GM19468 (cell line): Measurements from ENCODE around the gene MAPK6.
"Not testable (repeated sequence)": the region's sequence is repeated elsewhere in the genome, so short reads cannot be mapped to it uniquely, and the experiment has no call there.

Experiments
- ATAC-seq: cut with Tn5 transposase; IDR thresholded peaks from one replicate; pipeline ENCODE4 v1.9.1; 2021; ENCODE audit warnings: mild to moderate bottlenecking, moderate library complexity, moderate number of reproducible peaks; ENCODE audit not compliant: unreplicated experiment; ENCODE audit errors: extremely low read depth

Gene MAPK6

DNA sequence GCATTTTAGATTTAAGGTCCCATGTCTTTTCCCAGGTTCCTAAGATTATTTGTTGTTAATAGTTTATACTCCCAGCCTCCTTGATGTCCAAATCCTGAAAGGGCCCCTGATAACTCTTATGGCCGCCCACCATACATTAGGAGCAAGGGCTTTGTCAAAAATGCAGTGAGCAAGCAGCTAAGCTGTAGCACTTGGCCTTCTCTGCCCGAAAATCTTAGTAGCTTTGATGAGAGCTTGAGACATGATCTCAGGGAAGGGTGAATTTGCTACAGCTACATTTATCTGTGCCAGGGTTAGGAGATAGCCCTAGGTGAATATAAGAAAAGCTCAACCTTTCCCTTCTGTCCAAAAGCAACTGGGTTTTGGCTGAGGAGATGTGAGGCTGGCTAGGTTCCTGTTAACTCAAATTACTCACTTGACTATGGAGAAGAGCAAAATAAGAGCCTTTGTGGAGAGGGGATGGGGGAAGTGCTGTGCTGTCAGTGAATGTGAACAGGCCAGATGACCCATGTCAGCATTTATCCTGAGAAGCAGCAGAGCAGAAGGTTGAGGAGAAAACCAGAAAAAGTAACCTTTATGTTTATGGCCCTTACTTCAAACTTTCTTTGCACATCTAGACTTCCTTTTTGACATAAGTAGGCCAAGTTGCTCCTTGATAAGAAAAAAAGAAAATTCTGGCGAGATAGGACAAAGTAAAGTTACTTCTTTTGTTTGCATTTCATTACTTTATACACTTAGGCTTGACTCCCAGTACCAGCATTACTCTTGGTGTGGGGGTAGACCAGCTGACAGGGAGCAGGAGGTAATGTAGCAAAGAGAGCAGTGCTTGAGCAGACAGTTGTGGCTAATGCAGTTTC lies 21.1 kb downstream of the MAPK6 start:
- ATAC-seq, result no peak

DNA sequence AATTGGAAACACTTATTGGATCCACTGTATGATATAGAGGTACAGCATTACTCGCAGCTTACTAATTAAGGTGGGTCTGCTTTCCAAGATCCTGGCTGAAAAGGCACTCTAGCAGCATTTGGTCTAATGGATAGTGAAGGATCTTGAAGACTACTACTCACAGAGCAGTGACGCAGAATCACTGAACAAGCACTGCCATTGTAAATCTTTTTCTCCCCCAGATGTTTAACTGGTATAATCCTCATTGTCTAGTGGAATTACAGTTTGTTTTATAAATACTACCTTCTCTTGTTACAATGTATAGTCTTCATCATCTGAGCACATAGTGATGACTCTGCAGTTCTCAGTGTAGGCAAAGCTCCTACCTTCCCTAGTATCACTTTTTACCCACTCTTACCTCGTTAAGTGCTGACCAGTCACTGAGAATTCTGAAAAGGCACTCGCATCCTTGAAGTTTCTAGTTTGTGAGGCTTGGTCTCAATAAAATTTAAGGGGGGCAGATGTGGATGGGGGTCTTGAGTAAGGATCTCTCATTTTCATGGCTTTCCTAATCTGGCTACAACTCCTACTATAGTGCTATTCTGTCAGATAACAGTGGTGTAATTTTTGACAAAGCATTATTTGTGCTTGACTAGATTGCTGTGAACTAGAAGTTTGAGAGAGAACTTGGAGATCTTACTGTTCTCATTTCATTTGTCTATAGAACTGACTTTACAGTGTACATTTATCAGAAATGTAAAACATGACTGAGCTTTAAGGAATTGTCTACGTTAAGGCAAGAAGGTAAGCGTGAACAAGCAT lies 23.2 kb downstream of the MAPK6 start:
- ATAC-seq, result no peak

DNA sequence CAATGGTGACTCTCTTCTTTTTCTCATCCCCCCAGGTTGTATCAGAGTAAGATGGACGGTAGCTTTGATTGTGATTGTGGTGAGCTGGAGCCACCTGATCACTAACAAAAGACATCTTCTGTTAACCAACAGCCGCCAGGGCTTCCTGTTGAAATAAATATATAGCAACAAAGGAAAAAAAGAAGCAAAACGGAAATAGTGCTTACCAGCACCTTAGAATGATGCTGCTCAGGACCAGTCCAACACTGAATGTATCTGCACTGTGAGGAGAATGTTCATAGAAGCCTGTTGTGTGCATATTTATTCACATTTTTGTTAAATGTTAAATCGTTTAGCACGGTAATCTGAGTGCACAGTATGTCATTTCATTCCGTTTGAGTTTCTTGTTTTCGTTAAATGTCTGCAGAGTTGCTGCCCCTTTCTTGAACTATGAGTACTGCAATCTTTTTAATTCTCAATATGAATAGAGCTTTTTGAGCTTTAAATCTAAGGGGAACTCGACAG lies 26.8 kb downstream of the MAPK6 start:
- not testable (repeated sequence) for ATAC-seq

DNA sequence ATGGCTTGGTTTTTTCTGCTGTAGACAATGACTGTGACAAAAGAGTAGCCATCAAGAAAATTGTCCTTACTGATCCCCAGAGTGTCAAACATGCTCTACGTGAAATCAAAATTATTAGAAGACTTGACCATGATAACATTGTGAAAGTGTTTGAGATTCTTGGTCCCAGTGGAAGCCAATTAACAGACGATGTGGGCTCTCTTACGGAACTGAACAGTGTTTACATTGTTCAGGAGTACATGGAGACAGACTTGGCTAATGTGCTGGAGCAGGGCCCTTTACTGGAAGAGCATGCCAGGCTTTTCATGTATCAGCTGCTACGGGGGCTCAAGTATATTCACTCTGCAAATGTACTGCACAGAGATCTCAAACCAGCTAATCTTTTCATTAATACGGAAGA lies 27.5 kb downstream of the MAPK6 start:
- ATAC-seq, result not testable (repeated sequence)

DNA sequence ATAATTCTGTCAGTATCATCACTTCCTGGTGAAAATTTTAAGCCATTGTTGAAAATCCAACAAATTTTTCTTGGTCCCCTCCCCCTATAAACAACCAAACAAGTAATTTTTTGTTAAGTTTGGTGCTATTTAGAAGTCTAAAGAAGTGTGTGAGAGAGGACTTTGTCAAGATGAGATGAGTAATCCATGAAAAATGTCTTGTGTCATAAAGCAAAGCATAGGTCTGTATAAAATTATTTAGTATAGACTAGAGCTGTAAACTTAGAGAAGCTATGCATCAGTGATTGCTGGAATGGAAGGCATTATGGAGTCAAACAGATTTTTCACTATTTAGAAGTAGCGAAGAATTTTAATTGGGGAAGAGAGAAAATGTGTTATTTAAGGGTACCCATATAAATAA lies 31.4 kb downstream of the MAPK6 start:
- no peak for ATAC-seq

DNA sequence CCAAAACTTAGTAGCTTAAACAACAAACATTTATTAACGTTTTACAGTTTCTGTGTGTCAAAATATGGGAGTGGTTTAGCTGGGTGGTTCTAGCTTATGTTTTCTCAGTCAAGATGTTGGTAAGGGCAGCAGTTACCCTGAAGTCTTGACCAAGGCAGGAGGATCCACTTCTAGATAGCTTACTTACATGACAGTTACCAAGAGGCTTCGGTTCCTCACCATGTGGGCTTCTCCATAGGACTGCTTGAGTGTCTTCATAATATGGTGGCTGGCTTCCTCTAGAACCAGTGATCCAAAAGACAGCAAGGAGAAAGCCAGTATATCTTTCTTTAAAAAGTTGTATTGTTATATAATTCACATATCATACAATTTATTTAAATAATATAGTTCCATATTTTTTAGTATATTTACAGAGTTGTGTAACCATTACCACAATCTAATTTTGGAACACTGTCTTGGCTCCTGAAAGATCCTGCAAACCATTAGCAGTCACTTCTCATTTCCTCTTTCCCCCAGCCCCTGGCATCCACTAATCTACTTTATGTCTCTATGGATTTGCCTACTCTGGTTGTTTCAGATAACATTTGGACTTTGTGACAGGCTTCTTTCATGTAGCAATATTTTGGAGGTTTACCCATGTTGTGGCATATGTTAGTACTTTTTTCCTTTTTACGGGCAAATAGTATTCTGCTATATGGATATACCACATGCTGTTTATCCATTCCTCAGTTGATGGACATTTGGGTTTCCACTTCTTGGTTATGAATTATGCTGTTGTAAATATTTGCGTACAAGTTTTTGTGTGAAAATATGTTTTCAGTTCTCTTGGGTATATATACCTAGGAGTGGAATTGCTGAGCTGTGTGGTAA lies 33.3 kb downstream of the MAPK6 start:
- no peak for ATAC-seq

DNA sequence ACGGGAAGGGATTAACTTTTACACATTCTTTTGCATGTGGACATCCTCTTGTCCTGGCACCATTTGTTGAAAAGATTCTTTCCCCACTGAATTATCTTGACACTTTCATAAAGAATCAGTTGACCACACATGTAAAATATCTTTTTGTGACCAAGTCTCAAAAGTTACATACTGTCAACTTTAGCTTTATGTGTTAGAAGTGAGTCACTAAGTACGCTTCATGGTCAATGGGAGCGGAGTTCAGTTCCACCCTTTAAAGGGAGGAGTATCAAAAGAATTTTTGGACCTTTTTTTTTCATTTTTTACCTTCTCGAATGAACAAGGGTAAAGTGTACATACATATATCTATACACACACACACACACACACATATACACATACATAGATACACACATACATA lies 35.4 kb downstream of the MAPK6 start:
- no peak for ATAC-seq

DNA sequence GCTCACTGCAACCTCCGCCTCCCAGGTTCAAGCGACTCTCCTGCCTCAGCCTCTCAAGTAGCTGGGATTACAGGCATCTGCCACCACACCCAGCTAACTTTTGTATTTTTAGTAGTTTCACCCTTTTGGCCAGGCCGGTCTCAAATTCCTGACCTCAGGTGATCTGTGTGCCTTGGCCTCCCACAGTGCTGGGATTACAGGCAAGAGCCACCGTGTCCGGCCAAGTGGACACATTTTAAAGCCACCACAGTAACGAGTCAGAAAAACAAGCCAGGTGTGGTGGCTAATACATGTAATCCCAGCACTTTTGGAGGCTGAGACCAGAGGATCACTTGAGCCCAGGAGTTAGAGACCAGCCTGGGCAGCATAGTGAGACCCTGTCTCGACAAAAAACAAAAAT lies 35.8 kb downstream of the MAPK6 start:
- not testable (repeated sequence) for ATAC-seq

DNA sequence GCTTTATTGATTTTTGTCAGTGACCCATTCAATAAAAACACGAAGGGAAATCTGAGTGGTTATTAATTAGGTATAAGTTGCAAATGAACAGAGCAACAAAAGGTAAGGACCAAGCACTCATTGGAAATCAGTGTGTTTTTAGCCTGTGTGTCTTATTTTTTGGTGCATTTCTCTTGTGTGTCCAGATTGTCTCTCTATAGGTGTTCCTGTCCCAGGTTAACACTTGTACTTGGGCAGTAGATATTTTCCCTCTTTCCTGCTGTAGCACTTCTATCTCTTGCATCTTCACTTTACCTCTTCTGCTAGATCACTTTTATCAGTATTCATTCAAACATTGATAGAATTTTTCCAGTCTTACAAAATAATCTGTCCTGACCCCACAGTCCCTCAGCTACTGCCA lies 37.0 kb downstream of the MAPK6 start:
- no peak for ATAC-seq

DNA sequence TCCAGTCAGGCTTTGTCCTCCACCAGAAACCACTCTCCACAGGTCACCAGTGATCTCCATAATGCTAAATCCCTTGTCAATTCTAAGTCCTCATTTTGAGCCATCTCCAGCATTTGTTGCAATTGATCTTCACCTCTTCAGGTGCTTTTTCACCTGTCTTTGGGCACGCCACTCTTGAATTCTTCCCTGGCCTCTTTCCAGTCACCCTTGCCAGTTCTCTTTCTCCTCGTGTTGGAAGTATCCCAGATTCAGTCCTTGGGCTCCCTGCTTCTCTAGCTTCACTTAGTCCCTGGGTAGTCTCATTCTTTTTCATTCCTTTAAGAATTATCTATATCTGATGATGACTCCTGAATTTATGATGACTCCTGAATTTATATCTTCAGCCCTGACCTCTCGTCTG lies 37.5 kb downstream of the MAPK6 start:
- ATAC-seq, result no peak

DNA sequence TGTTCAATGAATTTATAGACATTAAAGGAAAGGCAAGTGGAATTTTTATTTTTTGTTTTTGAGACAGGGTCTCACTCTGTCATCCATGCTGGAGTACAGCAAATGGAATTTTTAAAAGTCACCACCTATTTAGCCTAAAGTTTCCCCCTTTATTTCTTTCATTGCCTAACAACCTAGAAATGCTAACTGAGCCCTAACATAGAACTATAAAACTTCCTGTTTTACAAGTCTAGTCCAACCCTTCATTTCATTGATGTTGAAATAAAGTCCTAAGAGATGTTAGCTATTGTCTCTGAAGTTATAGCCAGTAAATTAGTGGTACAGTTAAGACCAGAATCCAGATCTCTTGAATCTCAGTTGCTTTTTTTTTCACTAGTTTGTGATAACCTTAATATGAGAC lies 39.0 kb downstream of the MAPK6 start:
- no peak for ATAC-seq

DNA sequence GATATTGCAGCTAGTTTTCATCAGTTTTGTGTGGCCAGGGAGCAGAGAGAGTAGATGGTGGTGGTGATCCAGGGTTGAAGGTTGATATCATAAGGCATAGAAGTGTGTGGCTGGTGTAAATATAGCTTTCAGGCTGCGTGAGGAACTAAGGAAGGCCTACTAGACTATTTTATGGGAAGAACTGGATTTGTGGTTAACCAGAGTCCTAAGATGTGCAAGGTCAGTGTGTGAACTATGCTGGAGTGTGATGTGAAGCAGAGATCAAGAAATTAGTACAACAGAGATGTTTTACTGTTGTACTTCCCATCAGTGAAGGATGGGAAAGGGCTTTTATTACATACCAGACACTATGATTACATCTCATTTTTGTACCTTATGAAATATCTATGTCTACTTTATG lies 41.5 kb downstream of the MAPK6 start:
- no peak for ATAC-seq

DNA sequence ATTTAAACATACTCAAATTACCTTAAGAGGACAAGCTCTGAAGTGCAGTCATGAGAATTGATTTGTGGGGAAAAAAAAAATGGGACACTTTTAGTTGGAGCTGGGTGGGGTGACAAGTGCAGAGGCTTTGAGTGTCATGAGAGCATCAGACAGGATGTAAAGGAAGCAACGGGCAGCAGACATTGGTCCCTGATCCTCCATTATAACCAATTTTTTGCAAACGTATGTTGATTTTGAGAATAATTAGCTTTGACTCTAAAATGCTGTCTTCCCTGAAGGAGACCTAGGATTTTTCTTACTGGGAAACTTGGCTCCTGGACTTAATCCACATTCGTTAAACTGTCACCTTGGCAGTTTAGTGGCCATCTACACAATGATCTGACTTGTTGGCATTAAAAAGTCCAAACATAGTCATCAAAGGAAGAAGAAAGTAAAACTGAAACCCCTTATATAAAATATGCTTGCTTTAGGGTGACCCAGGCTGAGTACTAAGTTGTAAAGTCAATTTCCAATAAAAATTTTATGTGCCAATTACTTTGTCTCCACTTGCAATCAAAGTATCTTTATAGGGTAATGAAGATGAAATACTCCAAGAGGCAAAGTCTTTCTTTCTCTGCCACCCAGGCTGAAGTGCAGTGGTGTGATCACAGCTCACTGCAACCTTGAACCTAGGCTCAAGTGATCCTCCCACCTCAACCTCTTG lies 48.0 kb downstream of the MAPK6 start:
- no peak for ATAC-seq

DNA sequence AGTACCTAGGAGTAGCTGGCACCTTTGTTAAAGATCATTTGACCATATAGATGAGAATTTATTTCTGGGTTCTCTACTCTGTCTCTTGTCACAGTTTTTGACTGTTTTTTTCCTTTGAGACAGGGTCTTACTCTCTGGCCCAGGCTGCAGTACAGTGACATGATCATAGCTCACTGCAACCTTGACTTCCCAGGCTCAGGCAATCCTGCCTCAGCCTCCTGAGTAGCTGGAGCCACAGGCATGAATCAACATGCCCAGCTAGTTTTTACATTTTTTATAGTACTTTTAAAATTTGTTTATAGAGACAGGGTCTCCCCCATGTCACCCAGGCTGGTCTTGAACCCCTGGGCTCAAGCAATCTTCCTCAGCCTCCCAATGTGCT lies 48.5 kb downstream of the MAPK6 start:
- ATAC-seq, result no peak

DNA sequence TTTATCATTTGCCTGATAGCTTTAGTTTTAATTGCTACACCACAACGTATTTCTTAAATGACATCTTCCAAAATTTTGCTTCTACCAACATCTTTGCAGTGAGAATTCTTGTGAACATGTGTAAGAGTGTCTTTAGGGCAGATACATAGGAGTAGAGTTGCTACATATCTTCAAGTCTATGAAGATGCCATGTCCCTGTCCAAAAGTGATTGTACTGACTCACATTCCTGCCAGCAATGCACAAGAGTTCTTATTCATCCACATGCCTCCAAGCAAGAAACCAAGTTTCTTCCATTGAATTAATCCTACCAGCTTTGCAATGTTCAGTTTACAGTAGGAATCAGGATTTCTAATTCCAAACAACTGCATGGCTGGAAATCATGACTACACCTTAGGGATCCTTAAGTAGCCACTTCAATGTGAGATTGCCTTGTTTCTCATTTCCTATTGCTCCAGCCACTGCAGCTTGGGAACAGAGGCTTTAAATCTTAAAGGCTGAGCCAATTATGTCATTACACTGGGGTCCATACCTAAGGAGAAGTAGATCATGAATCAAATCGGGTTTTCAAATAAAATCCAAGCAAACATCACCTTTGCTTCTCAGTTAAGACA lies 49.1 kb downstream of the MAPK6 start:
- no peak for ATAC-seq

DNA sequence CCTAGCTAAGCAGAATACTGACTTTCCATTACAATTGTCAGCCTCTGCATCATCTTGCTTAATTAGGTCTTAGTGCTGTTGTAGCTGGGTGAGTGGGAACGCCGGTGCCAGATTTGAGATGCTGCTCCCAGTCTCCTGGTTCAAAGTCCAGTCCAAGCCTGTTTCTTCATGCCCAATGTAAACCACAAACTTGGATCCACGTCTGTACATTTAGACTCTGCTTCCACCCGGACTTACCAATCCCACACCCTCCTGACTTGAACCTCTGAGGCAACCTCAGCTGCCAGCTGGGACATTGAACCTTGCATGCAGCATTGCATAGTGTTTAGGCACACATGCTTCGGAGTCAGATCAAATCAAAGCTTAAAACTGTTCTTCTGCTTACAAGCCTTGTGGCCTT lies 50.5 kb downstream of the MAPK6 start:
- no peak for ATAC-seq

DNA sequence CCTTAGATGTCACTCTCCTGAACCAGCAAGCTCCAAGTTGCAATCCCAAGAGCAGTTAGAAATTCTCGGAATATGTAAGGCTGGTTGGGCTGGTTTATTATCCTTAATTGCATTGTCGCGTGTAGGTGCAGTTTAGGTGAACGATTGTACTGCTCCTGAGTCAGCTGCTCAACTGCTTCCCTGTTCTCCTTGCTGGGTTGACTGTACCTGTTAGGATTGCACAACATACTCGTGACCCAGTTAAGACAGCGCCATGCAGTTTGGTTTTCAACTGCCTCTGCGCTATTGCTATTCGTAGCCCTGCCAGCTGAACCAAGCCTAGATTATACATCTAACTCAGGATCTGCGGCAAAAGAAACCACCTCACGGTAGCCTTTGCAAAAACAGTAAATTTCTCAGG lies 52.6 kb downstream of the MAPK6 start:
- ATAC-seq, result no peak

DNA sequence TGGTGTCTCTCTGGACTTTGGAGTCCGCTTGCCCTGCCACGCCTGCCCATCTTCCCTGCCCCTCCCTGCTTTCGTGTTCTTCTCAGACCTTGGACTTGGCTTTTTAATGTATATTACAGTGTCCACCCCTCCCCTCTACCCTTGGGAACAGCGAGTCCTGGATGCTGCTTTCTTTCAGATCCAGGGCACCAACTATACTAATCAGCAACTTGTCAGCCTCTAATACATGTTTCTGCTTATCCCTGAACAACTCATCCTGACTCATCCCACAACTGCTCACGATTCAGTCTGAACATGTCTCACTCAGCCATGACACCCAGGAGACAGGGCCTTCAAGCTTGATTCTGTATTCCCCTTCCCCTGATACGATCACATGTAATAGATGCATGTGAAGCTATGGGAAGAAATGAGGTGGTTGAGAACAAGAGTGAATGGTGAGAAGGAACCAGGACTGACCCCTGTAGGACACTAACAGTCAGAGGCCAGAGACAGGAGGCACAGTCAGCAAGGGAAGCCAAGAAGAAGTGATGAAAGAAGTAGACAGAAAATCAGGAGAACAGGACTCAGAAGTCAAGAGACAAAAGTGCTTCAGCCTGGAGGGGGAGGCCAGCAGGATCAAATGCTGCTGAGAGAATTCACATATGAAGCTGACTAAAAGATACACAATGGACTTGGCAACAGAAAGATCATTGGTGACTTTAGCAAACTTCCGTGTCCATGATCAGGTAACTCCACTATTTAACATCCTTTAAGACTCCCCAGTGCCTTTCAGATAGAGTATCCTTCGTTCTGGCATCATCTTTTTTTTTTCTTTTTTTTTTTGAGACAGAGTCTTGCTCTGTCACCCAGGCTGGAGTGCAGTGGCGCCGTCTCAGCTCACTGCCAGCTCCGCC lies 58.1 kb downstream of the MAPK6 start:
- ATAC-seq, result no peak
